GM23338 (cell line): Measurements from ENCODE around the gene GOLGA1. TPM values are rescaled to one million over a fixed set of nuclear protein-coding genes. Genes with fewer than 3 reads are reported as not detected.

Experiments used
- ATAC-seq: fragments of 200-7000 bp; cut with Tn5 transposase; 3 replicates; pipeline ENCODE4 v1.9.1; 2020
- DNase-seq: peaks from one replicate; pipeline ENCODE4 v3.0.0-alpha.2; 2015; ENCODE audit warnings: low spot score
- H2AFZ ChIP-seq: fragments of 200-600 bp; sonication (generic); 2 replicates; pipeline ENCODE4 v1.8.0; 2016; ENCODE audit warnings: antibody characterized with exemption, mild to moderate bottlenecking, moderate library complexity
- H3F3A ChIP-seq: fragments of 200-600 bp; sonication (generic); replicated peaks from 2 replicates; pipeline ENCODE4 v1.8.0; 2017; ENCODE audit warnings: antibody characterized with exemption, mixed run types, low read depth
- H3K27ac ChIP-seq: fragments of 200-600 bp; sonication (generic); 2 replicates; pipeline ENCODE4 v1.6.1; 2016; ENCODE audit warnings: low read depth
- H3K27me3 ChIP-seq: fragments of 200-600 bp; sonication (generic); 2 replicates; pipeline ENCODE4 v1.8.0; 2016; ENCODE audit warnings: mild to moderate bottlenecking, mixed run types, moderate library complexity; ENCODE audit not compliant: insufficient read depth
- H3K36me3 ChIP-seq: fragments of 200-600 bp; sonication (generic); 2 replicates; pipeline ENCODE4 v1.8.0; 2016; ENCODE audit warnings: mild to moderate bottlenecking; ENCODE audit not compliant: insufficient read depth
- H3K4me1 ChIP-seq: fragments of 200-600 bp; sonication (generic); 2 replicates; pipeline ENCODE4 v1.8.0; 2016; ENCODE audit warnings: mild to moderate bottlenecking, moderate library complexity; ENCODE audit not compliant: insufficient read depth
- H3K4me2 ChIP-seq: fragments of 200-600 bp; sonication (generic); 2 replicates; pipeline ENCODE4 v1.7.1; 2017; ENCODE audit warnings: mixed run types
- H3K4me3 ChIP-seq: fragments of 200-600 bp; sonication (generic); 2 replicates; pipeline ENCODE4 v1.6.1; 2016; ENCODE audit warnings: mixed run types
- H3K79me2 ChIP-seq: fragments of 200-600 bp; sonication (generic); replicated peaks from 2 replicates; pipeline ENCODE4 v1.8.0; 2017; ENCODE audit warnings: mild to moderate bottlenecking; ENCODE audit not compliant: insufficient read depth
- H3K9me2 ChIP-seq: fragments of 200-600 bp; sonication (generic); 2 replicates; pipeline ENCODE4 v1.8.0; 2017; ENCODE audit not compliant: insufficient read depth
- H4K20me1 ChIP-seq: fragments of 200-600 bp; sonication (generic); replicated peaks from 2 replicates; pipeline ENCODE4 v1.8.0; 2017; ENCODE audit warnings: mild to moderate bottlenecking; ENCODE audit not compliant: insufficient read depth
- H3K27ac Mint-ChIP-seq: 2 replicates; pipeline ENCODE4 v1.8.0; 2020; ENCODE audit warnings: inconsistent platforms, mild to moderate bottlenecking, moderate library complexity, mixed read lengths
- H3K27me3 Mint-ChIP-seq: 3 replicates; pipeline ENCODE4 v1.8.0; 2022; ENCODE audit warnings: low read depth, mild to moderate bottlenecking, moderate library complexity, mixed read lengths, inconsistent platforms; ENCODE audit not compliant: insufficient read depth, poor library complexity
- H3K36me3 Mint-ChIP-seq: 3 replicates; pipeline ENCODE4 v1.8.0; 2021; ENCODE audit warnings: low read depth, mild to moderate bottlenecking, inconsistent platforms, moderate library complexity, mixed read lengths
- H3K4me1 Mint-ChIP-seq: 3 replicates; pipeline ENCODE4 v1.8.0; 2020; ENCODE audit warnings: mild to moderate bottlenecking, inconsistent platforms, mixed read lengths
- H3K4me3 Mint-ChIP-seq: 3 replicates; pipeline ENCODE4 v1.8.0; 2021; ENCODE audit warnings: moderate library complexity, mild to moderate bottlenecking, inconsistent platforms, mixed read lengths
- H3K9me3 Mint-ChIP-seq: 3 replicates; pipeline ENCODE4 v1.8.0; 2020; ENCODE audit warnings: moderate library complexity, mild to moderate bottlenecking, inconsistent platforms, mixed read lengths
- CREB1 ChIP-seq: fragments of 250-450 bp; sonication (Bioruptor Pico); IDR thresholded peaks from 2 replicates; pipeline ENCODE4 v1.5.0; 2020; ENCODE audit warnings: low read depth, mild to moderate bottlenecking, moderate library complexity
- CTCF ChIP-seq, 2 experiments: fragments of 200-600 bp in 1 of 2; sonication (generic) in 1 of 2; conservative IDR thresholded peaks; 2 replicates each; pipeline versions ENCODE4 v1.5.1 to v1.6.1; 2016 to 2017; ENCODE audit warnings: antibody characterized with exemption in 2 of 2, low read depth in 2 of 2, mild to moderate bottlenecking in 2 of 2, moderate library complexity in 1 of 2
- ETS1 ChIP-seq: IDR thresholded peaks from 2 replicates; pipeline ENCODE4 v1.6.1; 2016; ENCODE audit warnings: antibody characterized with exemption
- EZH2 ChIP-seq: fragments of 200-600 bp; sonication (generic); IDR thresholded peaks from one replicate; pipeline ENCODE4 v1.8.0; 2017; ENCODE audit warnings: antibody characterized with exemption, mild to moderate bottlenecking, low read depth; ENCODE audit not compliant: unreplicated experiment
- EZH2phosphoT487 ChIP-seq: fragments of 200-600 bp; sonication (generic); IDR thresholded peaks from one replicate; pipeline ENCODE4 v1.8.1; 2018; ENCODE audit warnings: antibody characterized with exemption; ENCODE audit not compliant: unreplicated experiment
- JUNB ChIP-seq: IDR thresholded peaks from one replicate; pipeline ENCODE4 v1.6.1; 2016; ENCODE audit warnings: antibody characterized with exemption; ENCODE audit not compliant: unreplicated experiment
- NANOG ChIP-seq: IDR thresholded peaks from 2 replicates; pipeline ENCODE4 v1.6.1; 2016; ENCODE audit warnings: antibody characterized with exemption, borderline replicate concordance
- POLR2AphosphoS5 ChIP-seq: IDR thresholded peaks from 2 replicates; pipeline ENCODE4 v1.6.1; 2016; ENCODE audit warnings: antibody characterized with exemption, low read depth
- REST ChIP-seq: IDR thresholded peaks from one replicate; pipeline ENCODE4 v1.6.1; 2018; ENCODE audit warnings: antibody characterized with exemption; ENCODE audit not compliant: unreplicated experiment
- STAT1 ChIP-seq: IDR thresholded peaks from one replicate; pipeline ENCODE4 v1.6.1; 2016; ENCODE audit warnings: antibody characterized with exemption; ENCODE audit not compliant: unreplicated experiment
- ZNF114 ChIP-seq: fragments of 250-450 bp; sonication (Bioruptor Pico); IDR thresholded peaks from 2 replicates; pipeline ENCODE4 v1.5.0; 2020; ENCODE audit warnings: mild to moderate bottlenecking, moderate library complexity
- ZNF331 ChIP-seq: fragments of 250-450 bp; sonication (Bioruptor Pico); IDR thresholded peaks from 2 replicates; pipeline ENCODE4 v1.5.0; 2020; ENCODE audit warnings: low read depth, mild to moderate bottlenecking, moderate library complexity
- ZNF462 ChIP-seq: fragments of 250-450 bp; sonication (Bioruptor Pico); IDR thresholded peaks from 2 replicates; pipeline ENCODE4 v1.5.0; 2020; ENCODE audit warnings: mild to moderate bottlenecking, moderate library complexity
- polyA plus RNA-seq: library from polyadenylated mRNA; unstranded; fragments of >200 nt; fragmentation: Nextera tagmentation; extraction: Ambion mirVana; gene quantifications from 2 replicates; pipeline ENCODE4 v1.2.1, GENCODE V29; 2016
- total RNA-seq: library from RNA; depleted of rRNA; stranded (reverse); fragments of >200 nt; shearing (Covaris generic); gene quantifications from 2 replicates; pipeline ENCODE4 v1.2.3, GENCODE V29; 2014

Gene GOLGA1
- total and polyA plus RNA-seq, 2 experiments from 2014 or later = 6.1 to 8.0 TPM

GRCh38 chr9:124879226-124879625, 61.7 kb downstream of the GOLGA1 start:
- H3K27ac ChIP-seq = peak overlapping the region; percentile 84; the same call in 1 of the 2 replicates
- H3K4me3 ChIP-seq = no peak overlapping the region
- H3K4me1 Mint-ChIP-seq = peaks cover 57% of the 10 kb centered on the region
- no peak overlapping the region for H2AFZ ChIP-seq
- H3F3A ChIP-seq = peaks cover 50% of the 10 kb centered on the region
- no peaks in the 10 kb centered on the region for H3K27me3 ChIP-seq
- peaks cover 9% of the 10 kb centered on the region for H3K79me2 ChIP-seq
- H3K4me3 Mint-ChIP-seq = no peak overlapping the region; the same call in 2 of the 3 replicates
- H3K9me3 Mint-ChIP-seq = no peaks in the 10 kb centered on the region
- H3K27me3 Mint-ChIP-seq = peaks cover 8% of the 10 kb centered on the region
- peak overlapping the region; percentile 33 for H3K4me2 ChIP-seq
- 0 out of 3 replicates have a peak, but pooled peaks have one; percentile 4 for ATAC-seq
- H3K9me2 ChIP-seq = no peaks in the 10 kb centered on the region
- H4K20me1 ChIP-seq = peaks cover 12% of the 10 kb centered on the region; the same call in 1 of the 2 replicates
- peaks cover 31% of the 10 kb centered on the region for H3K4me1 ChIP-seq
- H3K36me3 ChIP-seq = peaks cover 5% of the 10 kb centered on the region; the same call in 1 of the 2 replicates
- TF ChIP-seq CTCF (conservative IDR thresholded peaks at IDR 0.05; ENCODE audit: low read depth in 2 of 2) (no peak), ZNF114 (CRISPR knock-in tag) (no peak), POLR2AphosphoS5 (no peak), STAT1 (no peak), REST (no peak), ETS1 (no peak), CREB1 (CRISPR knock-in tag) (no peak), EZH2 (no peak), ZNF331 (CRISPR knock-in tag) (no peak), ZNF462 (no peak), JUNB (no peak), EZH2phosphoT487 (no peak), NANOG (no peak)
- H3K36me3 Mint-ChIP-seq = peaks cover 41% of the 10 kb centered on the region
- no peak for DNase-seq
- H3K27ac Mint-ChIP-seq = peak overlapping the region; percentile 32; the same call in 1 of the 2 replicates
